ENCODE measurements around the gene KCND3.

KCND3 gene

DNA sequence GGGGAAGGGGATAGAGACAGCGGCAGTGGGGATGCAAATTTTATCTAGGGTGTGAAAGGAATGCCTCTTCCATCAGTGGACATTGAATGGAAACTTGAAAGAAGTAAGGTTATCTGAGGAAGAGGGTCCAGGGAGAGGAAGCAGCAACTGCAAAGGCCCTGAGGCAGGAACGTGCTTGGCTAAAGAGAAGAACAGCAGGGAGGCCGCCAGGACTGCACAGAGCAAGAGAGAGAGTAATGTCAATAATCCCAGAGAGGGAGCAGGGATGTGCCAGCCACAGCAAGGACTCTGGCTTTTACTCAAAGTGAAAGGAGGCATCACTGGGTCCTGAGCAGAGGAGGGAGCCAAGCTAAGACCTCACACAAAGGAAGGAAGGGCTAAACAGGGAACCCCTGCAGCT is 50.9 kb downstream of the KCND3 start:
- no peaks in the 10 kb centered on the region for H3K27me3 ChIP-seq (ENCODE audit: insufficient read depth, poor library complexity, severe bottlenecking)
- no peaks in the 10 kb centered on the region for H3K36me3 ChIP-seq (ENCODE audit: low read depth)
- no peak for ATAC-seq (ENCODE audit: low read depth)
- H3K4me1 ChIP-seq (ENCODE audit: insufficient read depth, poor library complexity, severe bottlenecking) = no peaks in the 10 kb centered on the region
- H3K9me3 ChIP-seq (ENCODE audit: severe bottlenecking) = no peaks in the 10 kb centered on the region
- no peak overlapping the region for H3K4me3 ChIP-seq (ENCODE audit: severe bottlenecking)
- DNase-seq (ENCODE audit: low spot score) = no peak
- no peak overlapping the region for H3K27ac ChIP-seq (ENCODE audit: poor library complexity, severe bottlenecking)
- TF ChIP-seq, protein P1, sequence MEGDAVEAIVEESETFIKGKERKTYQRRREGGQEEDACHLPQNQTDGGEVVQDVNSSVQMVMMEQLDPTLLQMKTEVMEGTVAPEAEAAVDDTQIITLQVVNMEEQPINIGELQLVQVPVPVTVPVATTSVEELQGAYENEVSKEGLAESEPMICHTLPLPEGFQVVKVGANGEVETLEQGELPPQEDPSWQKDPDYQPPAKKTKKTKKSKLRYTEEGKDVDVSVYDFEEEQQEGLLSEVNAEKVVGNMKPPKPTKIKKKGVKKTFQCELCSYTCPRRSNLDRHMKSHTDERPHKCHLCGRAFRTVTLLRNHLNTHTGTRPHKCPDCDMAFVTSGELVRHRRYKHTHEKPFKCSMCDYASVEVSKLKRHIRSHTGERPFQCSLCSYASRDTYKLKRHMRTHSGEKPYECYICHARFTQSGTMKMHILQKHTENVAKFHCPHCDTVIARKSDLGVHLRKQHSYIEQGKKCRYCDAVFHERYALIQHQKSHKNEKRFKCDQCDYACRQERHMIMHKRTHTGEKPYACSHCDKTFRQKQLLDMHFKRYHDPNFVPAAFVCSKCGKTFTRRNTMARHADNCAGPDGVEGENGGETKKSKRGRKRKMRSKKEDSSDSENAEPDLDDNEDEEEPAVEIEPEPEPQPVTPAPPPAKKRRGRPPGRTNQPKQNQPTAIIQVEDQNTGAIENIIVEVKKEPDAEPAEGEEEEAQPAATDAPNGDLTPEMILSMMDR (IDR thresholded peaks at IDR 0.05; ENCODE audit: poor library complexity, severe bottlenecking) = no peak

DNA sequence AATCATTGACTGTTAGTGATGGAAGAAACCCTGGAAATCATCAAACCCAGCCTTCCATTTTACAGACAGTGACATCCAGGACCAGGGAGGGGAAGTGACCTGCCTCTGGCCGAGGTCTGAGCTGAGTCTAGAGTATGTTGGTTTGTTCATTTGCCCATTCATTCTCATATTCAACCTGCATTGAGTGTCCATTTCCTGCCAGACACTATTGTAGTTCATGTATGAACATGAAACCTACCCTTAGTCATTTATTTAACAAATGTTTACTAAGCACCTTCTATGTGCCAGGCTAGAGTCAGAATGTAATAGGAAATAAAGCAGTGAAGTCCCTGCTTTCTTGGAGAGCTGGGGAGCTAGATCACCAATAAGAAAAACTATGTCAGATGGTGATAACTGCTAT is 51.3 kb downstream of the KCND3 start:
- TF ChIP-seq, protein P1 (IDR thresholded peaks at IDR 0.05; ENCODE audit: poor library complexity, severe bottlenecking) = no peak
- Histone ChIP-seq H3K27ac (ENCODE audit: poor library complexity, severe bottlenecking) (no peak overlapping the region), H3K9me3 (ENCODE audit: severe bottlenecking) (no peaks in the 10 kb centered on the region), H3K27me3 (ENCODE audit: insufficient read depth, poor library complexity, severe bottlenecking) (no peaks in the 10 kb centered on the region), H3K4me3 (ENCODE audit: severe bottlenecking) (no peak overlapping the region), H3K4me1 (ENCODE audit: insufficient read depth, poor library complexity, severe bottlenecking) (no peaks in the 10 kb centered on the region), H3K36me3 (ENCODE audit: low read depth) (no peaks in the 10 kb centered on the region)
- ATAC-seq (ENCODE audit: low read depth) (no peak; the same call in 2 of the 3 replicates), DNase-seq (ENCODE audit: low spot score) (no peak)

- H3K36me3 ChIP-seq (ENCODE audit: low read depth) = no peaks in the 10 kb centered on the region
- DNase-seq (ENCODE audit: low spot score) = no peak
- TF ChIP-seq, protein P1 (IDR thresholded peaks at IDR 0.05; ENCODE audit: poor library complexity, severe bottlenecking) = no peak
- ATAC-seq (ENCODE audit: low read depth) = no peak
- H3K27ac ChIP-seq (ENCODE audit: poor library complexity, severe bottlenecking) = no peak overlapping the region
- no peaks in the 10 kb centered on the region for H3K4me1 ChIP-seq (ENCODE audit: insufficient read depth, poor library complexity, severe bottlenecking)
- no peaks in the 10 kb centered on the region for H3K9me3 ChIP-seq (ENCODE audit: severe bottlenecking)
- no peak overlapping the region for H3K4me3 ChIP-seq (ENCODE audit: severe bottlenecking)
- no peaks in the 10 kb centered on the region for H3K27me3 ChIP-seq (ENCODE audit: insufficient read depth, poor library complexity, severe bottlenecking)
Measured at GRCh38 chr1:111937147-111937725, 52.2 kb downstream of the KCND3 start.

DNA sequence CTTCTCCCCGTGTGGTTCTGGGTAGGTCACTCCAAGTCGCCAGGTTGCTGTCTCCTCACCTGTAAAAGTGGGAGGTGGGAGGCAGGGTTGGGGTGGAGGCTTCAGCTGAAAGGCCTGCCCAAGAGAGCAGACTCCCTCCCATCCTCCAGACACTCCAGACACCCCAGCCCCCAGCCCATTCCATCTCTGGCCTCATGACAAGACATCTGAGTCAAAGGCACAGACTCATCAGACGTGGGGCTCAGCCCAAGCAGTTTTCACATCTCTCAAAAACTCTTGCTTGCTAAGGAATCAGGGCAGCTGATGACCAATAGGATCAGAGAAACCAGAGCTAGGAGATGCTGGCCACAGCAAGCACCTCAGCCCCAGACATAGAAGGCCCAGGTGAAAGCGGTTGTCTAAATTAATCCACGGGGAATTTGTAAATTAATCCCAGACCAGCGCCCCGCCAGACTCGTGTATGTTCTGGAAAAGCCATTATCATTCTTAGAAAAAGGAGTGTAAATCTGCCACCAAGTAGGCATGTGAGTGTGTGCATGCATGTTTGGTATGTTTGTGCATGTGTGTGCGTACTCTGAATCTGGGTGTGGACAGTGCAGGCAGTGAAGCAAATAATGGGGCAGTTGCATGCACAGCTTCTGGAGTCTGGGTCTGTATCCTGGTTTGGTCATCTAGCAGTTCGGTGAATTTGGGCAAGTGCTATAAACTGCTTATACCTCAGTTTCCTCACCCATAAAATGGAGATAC is 55.2 kb downstream of the KCND3 start:
- ATAC-seq (ENCODE audit: low read depth) (no peak), DNase-seq (ENCODE audit: low spot score) (no peak)
- no peaks in the 10 kb centered on the region for H3K27me3 ChIP-seq (ENCODE audit: insufficient read depth, poor library complexity, severe bottlenecking)
- H3K4me3 ChIP-seq (ENCODE audit: severe bottlenecking) = no peak overlapping the region
- H3K27ac ChIP-seq (ENCODE audit: poor library complexity, severe bottlenecking) = no peak overlapping the region
- TF ChIP-seq, protein P1 (IDR thresholded peaks at IDR 0.05; ENCODE audit: poor library complexity, severe bottlenecking) = no peak
- no peaks in the 10 kb centered on the region for H3K4me1 ChIP-seq (ENCODE audit: insufficient read depth, poor library complexity, severe bottlenecking)
- H3K9me3 ChIP-seq (ENCODE audit: severe bottlenecking) = no peaks in the 10 kb centered on the region
- no peaks in the 10 kb centered on the region for H3K36me3 ChIP-seq (ENCODE audit: low read depth)

DNA sequence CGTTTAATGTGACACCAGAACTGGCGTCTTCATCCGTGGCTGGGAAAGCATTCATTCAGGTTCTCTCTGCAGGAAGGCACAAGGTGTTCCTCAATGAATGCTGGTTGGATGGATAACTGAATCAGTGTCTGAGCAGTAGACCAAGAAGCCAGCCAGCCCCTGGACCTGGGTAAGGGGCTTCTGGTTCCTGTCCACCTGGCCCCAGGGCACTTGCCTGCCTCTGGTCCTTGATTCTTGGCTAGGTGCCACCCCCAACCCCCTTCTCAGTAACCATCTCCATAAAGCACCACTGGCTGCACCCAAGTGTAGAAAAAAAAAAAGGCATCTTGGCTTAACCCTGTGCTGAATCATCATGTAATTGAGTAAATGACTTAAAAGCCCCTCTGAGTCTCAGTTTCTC is 59.1 kb downstream of the KCND3 start:
- H3K36me3 ChIP-seq (ENCODE audit: low read depth) = no peaks in the 10 kb centered on the region
- no peak overlapping the region for H3K4me3 ChIP-seq (ENCODE audit: severe bottlenecking)
- no peak overlapping the region for H3K27ac ChIP-seq (ENCODE audit: poor library complexity, severe bottlenecking)
- TF ChIP-seq, protein P1 (IDR thresholded peaks at IDR 0.05; ENCODE audit: poor library complexity, severe bottlenecking) = no peak
- no peaks in the 10 kb centered on the region for H3K27me3 ChIP-seq (ENCODE audit: insufficient read depth, poor library complexity, severe bottlenecking)
- H3K4me1 ChIP-seq (ENCODE audit: insufficient read depth, poor library complexity, severe bottlenecking) = no peaks in the 10 kb centered on the region
- DNase-seq (ENCODE audit: low spot score) (no peak), ATAC-seq (ENCODE audit: low read depth) (no peak)
- H3K9me3 ChIP-seq (ENCODE audit: severe bottlenecking) = no peaks in the 10 kb centered on the region
